Fibroblast of mammary gland (primary cell): ENCODE results near the gene C9orf50.

Experiments used
- DNase-seq: peaks from one replicate; pipeline ENCODE4 v3.0.0-alpha.2; 2010; ENCODE audit warnings: low read depth
- H3K4me3 ChIP-seq: 2 replicates; pipeline ENCODE4 v1.5.1; 2011; ENCODE audit warnings: low read depth, mild to moderate bottlenecking, low read length, moderate library complexity; ENCODE audit not compliant: control insufficient read depth
- TF ChIP-seq, protein P1 (sequence below): conservative IDR thresholded peaks from 2 replicates; pipeline ENCODE4 v1.5.1; 2011; ENCODE audit warnings: low read depth, low read length, inconsistent platforms; ENCODE audit not compliant: control insufficient read depth, insufficient read depth

C9orf50 gene

DNA sequence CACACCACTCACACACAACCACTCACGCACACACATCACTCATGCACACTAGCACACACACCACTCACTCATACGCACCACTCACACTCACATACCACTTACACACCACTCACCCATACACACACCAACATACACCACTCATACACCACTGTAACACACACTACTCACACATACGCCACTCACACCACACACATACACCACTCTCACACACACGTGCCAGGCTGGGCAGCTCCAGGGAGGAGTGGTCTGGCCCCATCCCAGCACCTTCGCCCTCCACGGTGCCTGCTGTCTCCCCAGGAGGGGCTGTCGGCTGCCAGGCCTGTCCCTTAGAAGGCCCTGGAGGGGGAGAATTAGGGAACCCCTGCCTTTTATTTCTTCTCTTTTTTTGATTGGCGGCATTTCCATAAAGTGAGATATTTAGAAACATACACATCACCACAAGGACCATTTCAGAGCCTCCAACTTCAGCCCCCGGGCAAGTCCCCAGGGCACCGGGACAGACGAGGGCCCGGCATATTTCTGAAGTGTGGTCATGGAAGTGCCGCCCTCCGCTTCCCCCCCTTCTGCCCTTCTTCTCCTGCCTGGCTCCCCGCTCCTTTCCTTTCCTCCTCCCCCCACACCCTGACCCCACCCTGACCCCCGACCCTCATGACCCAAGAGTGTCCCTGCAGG, 27.3 kb upstream of the C9orf50 start:
- TF ChIP-seq, protein P1, sequence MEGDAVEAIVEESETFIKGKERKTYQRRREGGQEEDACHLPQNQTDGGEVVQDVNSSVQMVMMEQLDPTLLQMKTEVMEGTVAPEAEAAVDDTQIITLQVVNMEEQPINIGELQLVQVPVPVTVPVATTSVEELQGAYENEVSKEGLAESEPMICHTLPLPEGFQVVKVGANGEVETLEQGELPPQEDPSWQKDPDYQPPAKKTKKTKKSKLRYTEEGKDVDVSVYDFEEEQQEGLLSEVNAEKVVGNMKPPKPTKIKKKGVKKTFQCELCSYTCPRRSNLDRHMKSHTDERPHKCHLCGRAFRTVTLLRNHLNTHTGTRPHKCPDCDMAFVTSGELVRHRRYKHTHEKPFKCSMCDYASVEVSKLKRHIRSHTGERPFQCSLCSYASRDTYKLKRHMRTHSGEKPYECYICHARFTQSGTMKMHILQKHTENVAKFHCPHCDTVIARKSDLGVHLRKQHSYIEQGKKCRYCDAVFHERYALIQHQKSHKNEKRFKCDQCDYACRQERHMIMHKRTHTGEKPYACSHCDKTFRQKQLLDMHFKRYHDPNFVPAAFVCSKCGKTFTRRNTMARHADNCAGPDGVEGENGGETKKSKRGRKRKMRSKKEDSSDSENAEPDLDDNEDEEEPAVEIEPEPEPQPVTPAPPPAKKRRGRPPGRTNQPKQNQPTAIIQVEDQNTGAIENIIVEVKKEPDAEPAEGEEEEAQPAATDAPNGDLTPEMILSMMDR = no peak
- H3K4me3 ChIP-seq = no peak overlapping the region
- DNase-seq = no peak

DNA sequence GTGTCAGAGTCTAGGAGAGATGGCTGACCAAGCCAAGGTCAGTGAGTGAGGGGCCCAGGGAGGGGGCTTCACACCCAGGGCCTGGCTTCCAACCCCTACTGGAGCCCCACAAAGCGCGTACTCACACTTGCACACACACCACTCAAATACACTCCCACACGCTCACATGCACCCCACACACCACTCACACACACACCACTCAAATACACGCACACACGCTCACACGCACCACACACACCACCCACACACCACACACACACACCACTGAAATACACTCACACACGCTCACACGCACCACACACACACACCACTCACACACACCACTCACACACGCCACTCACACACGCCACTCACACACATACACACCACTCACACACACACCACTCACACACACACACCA, 26.7 kb upstream of the C9orf50 start:
- DNase-seq = no peak
- TF ChIP-seq, protein P1 = no peak
- H3K4me3 ChIP-seq = no peak overlapping the region

DNA sequence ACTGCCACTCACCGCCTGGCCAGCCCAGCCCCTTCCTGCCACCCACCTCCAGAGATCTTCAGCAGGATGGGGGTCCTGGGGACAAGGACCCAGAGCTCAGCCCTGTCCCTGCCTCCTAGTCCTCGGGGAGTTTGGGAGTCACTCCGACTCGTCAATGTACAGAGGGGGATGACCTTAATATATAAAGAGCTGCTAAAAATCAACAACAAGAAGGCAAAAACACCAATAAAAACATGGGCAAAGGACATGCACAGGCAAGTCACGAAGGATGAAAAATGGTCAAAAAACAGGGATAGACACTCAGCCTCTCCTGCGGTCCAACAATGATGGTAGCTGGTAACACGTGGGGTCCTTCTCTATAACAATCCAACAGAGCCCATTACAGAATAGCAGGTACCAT, 25.8 kb upstream of the C9orf50 start:
- TF ChIP-seq, protein P1 = no peak
- DNase-seq = no peak
- H3K4me3 ChIP-seq = no peak overlapping the region

DNA sequence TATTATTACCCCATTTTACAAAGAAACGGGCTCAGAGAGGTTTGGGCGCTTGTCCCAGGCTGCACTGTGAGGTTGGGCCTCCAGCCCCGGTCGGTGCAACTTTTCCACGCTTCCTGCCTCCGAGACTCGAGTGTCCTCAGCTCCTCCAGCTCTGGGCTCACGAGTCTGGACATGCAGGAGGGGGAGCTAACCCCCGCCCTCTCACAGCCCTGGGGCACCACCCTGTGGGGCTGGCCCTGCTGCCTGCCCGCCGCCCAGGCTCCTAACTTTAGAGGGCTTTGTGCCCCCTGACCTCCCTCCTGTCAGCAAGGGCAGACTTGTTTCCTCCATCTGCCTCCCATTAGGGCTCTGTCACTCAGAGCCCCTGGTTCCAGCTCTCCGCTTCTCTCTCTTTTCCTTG, 25.4 kb upstream of the C9orf50 start:
- no peak for DNase-seq
- TF ChIP-seq, protein P1 = no peak
- no peak overlapping the region for H3K4me3 ChIP-seq

DNA sequence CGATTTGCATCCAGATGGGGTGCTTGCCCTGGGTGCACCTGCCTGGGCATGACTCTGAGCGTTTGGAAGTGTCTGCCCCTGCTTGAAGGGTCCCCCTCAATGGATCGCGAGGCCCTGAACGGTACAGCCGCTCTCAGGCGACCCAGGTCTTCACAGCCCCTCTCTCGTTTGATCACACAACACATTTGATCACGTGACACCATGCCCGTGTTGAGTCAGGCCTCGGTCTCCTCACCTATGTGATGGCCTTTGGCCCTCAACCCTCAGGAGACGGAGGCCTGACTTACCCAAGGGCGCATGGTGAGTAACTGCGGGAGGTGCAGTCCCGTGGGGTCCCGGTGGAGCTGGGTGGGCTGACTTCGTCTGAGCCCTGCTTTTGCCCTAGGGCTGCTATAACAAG, 24.0 kb upstream of the C9orf50 start:
- TF ChIP-seq, protein P1 = no peak
- DNase-seq = no peak
- H3K4me3 ChIP-seq = no peak overlapping the region

DNA sequence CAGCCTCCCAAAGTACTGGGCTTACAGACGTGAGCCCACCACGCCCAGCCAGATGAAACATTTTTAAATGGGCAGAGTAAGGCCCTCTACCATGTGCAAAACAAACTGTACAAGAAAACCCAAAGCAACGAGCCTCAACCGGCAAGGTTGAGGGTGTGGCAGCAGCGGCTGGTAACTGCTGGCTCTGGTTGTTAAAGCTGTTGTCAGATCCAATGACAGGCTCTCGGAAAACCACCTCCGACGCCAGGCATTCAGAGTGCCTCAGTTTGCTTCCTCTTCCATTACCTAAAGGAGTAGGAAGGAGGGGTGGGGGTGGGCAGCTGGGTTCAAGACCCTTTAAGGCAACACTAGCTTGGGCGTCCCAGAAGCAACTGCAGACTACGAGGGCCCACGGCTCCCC, 23.5 kb upstream of the C9orf50 start:
- TF ChIP-seq, protein P1 = no peak
- no peak for DNase-seq
- no peak overlapping the region for H3K4me3 ChIP-seq

DNA sequence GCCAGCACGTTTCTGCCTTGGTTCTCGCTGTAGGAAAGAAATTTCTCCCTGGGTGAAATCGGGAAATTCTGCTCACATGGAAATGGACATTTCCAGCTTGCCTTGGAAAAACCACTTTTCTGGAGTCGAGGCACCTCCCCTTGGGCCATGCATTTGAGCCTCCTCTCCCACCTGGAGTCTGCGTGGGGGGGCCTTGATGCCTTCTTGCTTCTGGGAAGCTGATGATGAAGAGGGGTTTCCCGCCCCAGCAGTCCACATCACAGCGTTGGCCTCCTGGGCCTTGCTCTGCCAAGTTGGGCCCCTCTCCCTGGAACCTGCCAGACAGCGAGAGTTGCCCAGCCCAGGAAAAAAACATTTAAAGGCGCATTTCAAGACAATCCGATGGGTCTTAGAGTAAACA, 22.8 kb upstream of the C9orf50 start:
- no peak overlapping the region for H3K4me3 ChIP-seq
- no peak for DNase-seq
- TF ChIP-seq, protein P1 = no peak
